Measurements from ENCODE around the gene FBXO24. TPM values are rescaled to one million over a fixed set of nuclear protein-coding genes. Genes with fewer than 3 reads are reported as not detected.

Gene FBXO24
- total and polyA plus RNA-seq, 10 of the 15 experiments (the other 5 are each of a cell fraction or from before 2014, with no cell fraction given), result 0.11 to 0.96 (median 0.27) TPM; not detected in 4

- TF ChIP-seq RELB (IDR thresholded peaks at IDR 0.05; ENCODE audit: low read depth) (peak; percentile 75), IRF4 (IDR thresholded peaks at IDR 0.05; ENCODE audit: low read depth, low read length) (no peak), GATAD2B (conservative IDR thresholded peaks at IDR 0.05; ENCODE audit: low read depth) (peak; percentile 57; the same call in 1 of the 2 replicates), DPF2 (IDR thresholded peaks at IDR 0.05) (peak; percentile 77), RUNX3 (IDR thresholded peaks at IDR 0.05; ENCODE audit: low read length) (peak; percentile 79), CBX3 (IDR thresholded peaks at IDR 0.05; ENCODE audit: borderline replicate concordance, low read depth) (no peak), TAF1 (IDR thresholded peaks at IDR 0.05; ENCODE audit: borderline replicate concordance, low read depth, low read length) (no peak), TBL1XR1 (IDR thresholded peaks at IDR 0.05; ENCODE audit: low read depth, low read length) (peak; percentile 5; the same call in 1 of the 2 replicates), ATF7 (IDR thresholded peaks at IDR 0.05; ENCODE audit: low read depth) (peak; percentile 44)
- TF ChIP-seq, protein P1, sequence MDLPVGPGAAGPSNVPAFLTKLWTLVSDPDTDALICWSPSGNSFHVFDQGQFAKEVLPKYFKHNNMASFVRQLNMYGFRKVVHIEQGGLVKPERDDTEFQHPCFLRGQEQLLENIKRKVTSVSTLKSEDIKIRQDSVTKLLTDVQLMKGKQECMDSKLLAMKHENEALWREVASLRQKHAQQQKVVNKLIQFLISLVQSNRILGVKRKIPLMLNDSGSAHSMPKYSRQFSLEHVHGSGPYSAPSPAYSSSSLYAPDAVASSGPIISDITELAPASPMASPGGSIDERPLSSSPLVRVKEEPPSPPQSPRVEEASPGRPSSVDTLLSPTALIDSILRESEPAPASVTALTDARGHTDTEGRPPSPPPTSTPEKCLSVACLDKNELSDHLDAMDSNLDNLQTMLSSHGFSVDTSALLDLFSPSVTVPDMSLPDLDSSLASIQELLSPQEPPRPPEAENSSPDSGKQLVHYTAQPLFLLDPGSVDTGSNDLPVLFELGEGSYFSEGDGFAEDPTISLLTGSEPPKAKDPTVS (IDR thresholded peaks at IDR 0.05; ENCODE audit: low read depth, low read length), result no peak
- TF ChIP-seq, protein P2, sequence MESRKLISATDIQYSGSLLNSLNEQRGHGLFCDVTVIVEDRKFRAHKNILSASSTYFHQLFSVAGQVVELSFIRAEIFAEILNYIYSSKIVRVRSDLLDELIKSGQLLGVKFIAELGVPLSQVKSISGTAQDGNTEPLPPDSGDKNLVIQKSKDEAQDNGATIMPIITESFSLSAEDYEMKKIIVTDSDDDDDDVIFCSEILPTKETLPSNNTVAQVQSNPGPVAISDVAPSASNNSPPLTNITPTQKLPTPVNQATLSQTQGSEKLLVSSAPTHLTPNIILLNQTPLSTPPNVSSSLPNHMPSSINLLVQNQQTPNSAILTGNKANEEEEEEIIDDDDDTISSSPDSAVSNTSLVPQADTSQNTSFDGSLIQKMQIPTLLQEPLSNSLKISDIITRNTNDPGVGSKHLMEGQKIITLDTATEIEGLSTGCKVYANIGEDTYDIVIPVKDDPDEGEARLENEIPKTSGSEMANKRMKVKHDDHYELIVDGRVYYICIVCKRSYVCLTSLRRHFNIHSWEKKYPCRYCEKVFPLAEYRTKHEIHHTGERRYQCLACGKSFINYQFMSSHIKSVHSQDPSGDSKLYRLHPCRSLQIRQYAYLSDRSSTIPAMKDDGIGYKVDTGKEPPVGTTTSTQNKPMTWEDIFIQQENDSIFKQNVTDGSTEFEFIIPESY (IDR thresholded peaks at IDR 0.05), result no peak
These were observed 2.7 kb upstream of the FBXO24 start (continued) for GRCh38 chr7:100583132-100584053.

All from GM12878 (cell line).